ENCODE results near the gene B4GALNT2. TPM values are rescaled to one million over a fixed set of nuclear protein-coding genes. Genes with fewer than 3 reads are reported as not detected.
"Not testable (repeated sequence)": the region's sequence is repeated elsewhere in the genome, so short reads cannot be mapped to it uniquely, and the experiment has no call there.

Gene B4GALNT2, protein sequence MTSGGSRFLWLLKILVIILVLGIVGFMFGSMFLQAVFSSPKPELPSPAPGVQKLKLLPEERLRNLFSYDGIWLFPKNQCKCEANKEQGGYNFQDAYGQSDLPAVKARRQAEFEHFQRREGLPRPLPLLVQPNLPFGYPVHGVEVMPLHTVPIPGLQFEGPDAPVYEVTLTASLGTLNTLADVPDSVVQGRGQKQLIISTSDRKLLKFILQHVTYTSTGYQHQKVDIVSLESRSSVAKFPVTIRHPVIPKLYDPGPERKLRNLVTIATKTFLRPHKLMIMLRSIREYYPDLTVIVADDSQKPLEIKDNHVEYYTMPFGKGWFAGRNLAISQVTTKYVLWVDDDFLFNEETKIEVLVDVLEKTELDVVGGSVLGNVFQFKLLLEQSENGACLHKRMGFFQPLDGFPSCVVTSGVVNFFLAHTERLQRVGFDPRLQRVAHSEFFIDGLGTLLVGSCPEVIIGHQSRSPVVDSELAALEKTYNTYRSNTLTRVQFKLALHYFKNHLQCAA
- total RNA-seq (2014; rRNA removed; shearing (Covaris generic)) = not detected in 2 replicates

DNA sequence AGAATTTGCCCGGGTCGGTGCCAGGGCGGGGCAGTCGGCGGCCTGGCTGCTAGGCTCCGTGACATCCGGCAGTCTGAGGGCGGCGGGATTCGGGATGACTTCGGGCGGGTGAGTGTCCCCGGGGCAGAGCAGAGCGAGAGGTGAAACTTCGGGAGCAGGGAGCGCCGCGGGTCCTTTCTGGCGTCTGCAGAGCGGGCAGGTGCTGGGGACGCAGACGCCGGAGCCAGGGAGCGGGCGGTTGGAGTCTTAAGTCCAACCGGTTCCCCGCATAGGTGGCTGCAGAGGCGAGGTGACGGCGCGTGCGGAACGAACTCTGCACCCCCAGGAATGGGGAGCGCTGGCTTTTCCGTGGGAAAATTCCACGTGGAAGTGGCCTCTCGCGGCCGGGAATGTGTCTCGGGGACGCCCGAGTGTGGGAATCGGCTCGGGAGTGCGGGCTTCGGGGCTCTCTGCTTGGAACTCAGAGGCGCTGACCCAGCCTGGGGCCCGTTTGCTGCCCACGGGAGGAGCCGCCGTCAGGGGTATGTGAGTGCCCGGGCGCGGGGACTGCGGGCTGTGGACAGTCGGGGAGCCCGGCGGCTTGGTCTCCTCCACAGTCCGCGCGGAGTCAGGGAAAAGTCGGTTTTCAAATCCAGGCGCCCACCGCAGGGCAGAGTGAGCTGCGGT is at the start of gene B4GALNT2:
B4GALNT2 (plus strand) TSS at position 71 of the 666 bp plus-strand sequence; CDS start at position 95, 24 bp downstream.
- DNase-seq (ENCODE audit: low spot score) = no peak

DNA sequence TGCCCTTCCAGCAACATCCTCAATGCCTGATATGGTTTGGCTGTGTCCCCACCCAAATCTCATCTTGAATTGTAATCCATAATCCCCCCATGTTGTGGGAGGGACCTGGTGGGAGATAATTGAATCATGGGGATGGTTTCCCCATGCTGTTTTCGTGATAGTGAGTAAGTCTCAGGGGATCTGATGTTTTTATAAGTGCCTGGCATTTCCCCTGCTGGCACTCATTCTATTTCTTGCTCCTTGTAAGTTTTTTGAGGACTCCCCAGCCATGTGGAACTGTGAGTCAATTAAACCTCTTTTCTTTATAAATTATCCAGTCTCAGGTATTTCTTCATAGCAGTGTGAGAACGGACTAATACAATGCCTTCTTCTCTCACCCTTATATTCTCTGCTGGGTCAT is 47.5 kb upstream of the B4GALNT2 start:
- DNase-seq (ENCODE audit: low spot score) = not testable (repeated sequence)

GRCh38 chr17:49085565-49086315 is 46.8 kb upstream of the B4GALNT2 start:
- DNase-seq (ENCODE audit: low spot score) = no peak

- DNase-seq (ENCODE audit: low spot score) = no peak
Observed at GRCh38 chr17:49086316-49086605, 46.3 kb upstream of the B4GALNT2 start.

GRCh38 chr17:49086649-49087048 is 45.9 kb upstream of the B4GALNT2 start:
- DNase-seq (ENCODE audit: low spot score) = no peak

- no peak for DNase-seq (ENCODE audit: low spot score)
Observed at GRCh38 chr17:49089094-49089493, 43.5 kb upstream of the B4GALNT2 start.

DNA sequence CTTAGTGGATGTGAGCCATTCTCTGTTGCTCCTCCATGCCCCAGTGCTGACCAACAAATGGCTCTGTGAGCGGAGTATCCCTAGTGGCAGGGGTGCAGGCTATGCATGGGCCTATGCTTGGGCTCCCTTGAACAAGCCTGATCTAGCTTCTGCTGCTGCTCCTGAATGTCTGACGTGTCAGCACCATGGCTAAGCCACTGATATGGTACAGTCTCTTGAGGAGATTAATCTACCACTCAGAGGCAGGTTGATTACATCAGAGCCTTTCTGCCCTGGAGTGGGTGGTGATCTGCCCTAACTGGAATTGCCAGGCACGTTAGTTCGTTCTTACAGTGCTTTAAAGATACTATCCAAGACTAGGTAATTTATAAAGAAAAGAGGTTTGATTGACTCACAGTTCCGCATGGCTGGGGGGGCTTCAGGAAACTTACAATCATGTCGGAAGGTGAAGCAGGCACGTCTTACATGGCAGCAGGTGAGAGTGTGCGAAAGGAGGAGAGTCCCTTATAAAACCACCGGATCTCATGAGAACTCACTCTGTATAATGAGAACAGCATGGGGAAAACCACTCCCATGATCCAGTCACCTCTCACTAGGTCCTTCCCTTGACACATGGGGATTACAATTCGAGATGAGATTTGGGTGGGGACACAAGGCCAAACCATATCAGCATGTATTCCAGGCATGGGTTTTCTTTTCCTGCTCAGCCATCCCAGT is 41.5 kb upstream of the B4GALNT2 start:
- no peak for DNase-seq (ENCODE audit: low spot score)

DNA sequence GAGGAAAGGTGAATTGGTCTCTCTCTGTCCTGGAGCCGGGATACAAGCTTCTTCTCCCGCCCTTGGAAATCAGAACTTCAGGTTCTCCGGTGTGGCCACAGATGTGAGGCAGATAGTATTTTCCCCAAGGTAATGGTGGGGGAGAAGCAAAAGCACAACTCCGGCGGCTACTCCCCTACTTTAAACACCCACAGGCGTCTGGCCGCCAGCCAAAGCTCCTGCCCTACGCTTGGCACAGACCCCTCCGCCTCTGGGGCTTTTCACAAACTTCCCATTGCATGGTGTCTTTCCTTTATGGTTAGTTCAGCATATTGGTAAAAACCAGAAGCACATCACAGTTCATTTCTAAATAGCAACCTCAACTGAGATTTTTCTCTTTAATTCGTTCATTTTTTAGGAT is 39.4 kb upstream of the B4GALNT2 start:
- DNase-seq (ENCODE audit: low spot score) = no peak

- no peak for DNase-seq (ENCODE audit: low spot score)
Observed at GRCh38 chr17:49100601-49101000, 32.0 kb upstream of the B4GALNT2 start.

- peak; percentile 96 for DNase-seq (ENCODE audit: low spot score)
Observed at GRCh38 chr17:49101054-49101534, 31.5 kb upstream of the B4GALNT2 start.

DNA sequence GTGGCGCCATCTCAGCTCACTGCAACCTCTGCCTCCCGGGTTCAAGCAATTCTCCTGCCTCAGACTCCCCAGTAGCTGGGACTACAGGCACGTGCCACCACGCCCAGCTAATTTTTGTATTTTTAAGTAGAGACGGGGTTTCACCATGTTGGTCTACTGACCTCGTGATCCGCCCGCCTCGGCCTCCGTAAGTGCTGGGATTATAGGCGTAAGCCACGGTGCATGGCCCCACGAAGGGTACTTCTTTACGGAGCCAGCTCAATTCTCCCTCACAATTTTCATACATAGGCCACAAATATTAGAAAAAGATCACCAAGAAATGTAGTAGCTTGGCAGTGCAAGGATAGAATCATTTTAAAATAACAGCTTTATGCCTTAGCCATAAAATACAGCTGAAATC is 29.2 kb upstream of the B4GALNT2 start:
- not testable (repeated sequence) for DNase-seq (ENCODE audit: low spot score)

DNA sequence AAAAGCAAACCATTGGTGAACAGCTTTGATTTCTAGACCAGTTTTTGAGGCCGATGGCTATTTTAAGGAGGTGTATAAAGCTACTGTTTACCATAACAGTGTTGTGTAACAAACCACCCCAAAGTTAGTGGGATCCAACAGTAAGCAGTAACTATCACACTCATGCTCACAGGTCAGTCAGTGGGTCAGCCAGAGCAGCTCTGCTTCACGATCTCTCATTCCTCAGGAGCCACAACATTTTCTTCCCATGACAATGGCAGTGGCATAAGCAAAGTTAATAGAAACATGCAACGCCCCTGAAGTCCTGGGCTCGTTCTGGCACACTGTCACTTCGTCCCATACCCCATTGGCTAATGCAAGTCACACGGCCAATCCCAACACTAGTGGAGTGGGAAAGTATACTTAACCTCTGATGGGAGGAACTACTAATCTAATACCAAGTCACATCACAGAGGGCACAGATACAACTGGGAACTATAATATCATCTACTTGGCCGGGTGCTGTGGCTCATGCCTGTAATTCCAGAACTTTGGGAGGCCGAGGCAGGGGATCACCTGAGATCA is 28.0 kb upstream of the B4GALNT2 start:
- no peak for DNase-seq (ENCODE audit: low spot score)

- peak; percentile 62 for DNase-seq (ENCODE audit: low spot score)
Observed at GRCh38 chr17:49106321-49107210, 26.0 kb upstream of the B4GALNT2 start.

GRCh38 chr17:49107211-49107557 is 25.4 kb upstream of the B4GALNT2 start:
- DNase-seq (ENCODE audit: low spot score) = no peak

DNA sequence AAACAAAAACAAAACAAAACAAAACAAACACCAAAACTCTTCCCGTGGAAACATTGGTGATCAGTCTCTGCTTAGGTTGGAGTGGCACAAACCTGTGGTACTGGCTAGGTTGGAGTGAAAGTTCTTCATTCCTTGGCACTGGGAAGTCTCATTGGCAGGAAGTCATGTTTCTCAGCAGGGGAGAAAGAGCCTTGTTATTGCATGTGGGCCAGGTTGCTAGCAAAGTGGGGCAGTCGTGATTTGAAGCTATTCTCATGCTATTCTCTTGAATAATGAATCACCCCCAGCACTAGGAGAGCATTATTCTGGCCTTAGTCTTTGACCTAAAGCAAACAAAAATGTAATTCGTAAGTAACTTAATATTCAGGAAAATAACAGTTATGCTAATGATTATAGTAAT is 24.3 kb upstream of the B4GALNT2 start:
- DNase-seq (ENCODE audit: low spot score) = peak; percentile 49

DNA sequence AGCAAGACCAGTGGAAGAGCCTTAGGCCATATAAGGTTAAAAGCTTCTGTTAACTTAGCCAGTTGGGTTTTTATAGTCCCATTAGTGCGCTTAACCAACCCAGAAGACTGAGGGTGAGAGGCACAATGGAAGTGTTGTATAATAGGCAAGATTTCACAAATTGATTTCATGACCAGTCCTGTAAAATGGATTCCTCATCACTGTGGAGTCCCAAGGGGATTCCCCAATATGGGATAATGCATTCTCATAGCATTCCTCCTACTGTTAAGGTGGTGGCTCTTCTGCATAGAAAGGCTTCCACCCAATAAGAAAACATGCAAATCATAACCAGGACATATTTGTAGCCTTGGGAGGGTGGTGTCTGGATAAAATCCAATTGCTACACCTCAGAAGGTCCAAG is 22.1 kb upstream of the B4GALNT2 start:
- DNase-seq (ENCODE audit: low spot score) = no peak

DNA sequence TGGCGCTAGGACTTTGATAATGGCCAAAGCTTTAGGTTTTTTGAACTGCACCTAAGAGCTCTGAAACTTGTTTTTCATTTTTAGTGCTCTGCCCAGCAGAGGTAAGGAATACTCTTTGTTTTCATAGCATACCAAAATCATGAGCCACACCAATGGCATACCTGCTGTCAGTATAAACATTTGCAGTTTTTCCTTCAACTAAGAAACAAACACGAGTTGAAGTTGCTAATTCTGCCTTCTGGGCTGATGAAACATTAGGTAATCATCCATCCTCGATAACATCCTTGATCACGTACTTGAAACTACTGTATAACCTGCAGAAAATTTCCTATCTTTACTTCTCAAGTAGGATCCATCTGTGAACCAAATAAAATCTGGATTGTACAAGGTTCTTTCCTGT is 20.6 kb upstream of the B4GALNT2 start:
- DNase-seq (ENCODE audit: low spot score) = no peak

DNA sequence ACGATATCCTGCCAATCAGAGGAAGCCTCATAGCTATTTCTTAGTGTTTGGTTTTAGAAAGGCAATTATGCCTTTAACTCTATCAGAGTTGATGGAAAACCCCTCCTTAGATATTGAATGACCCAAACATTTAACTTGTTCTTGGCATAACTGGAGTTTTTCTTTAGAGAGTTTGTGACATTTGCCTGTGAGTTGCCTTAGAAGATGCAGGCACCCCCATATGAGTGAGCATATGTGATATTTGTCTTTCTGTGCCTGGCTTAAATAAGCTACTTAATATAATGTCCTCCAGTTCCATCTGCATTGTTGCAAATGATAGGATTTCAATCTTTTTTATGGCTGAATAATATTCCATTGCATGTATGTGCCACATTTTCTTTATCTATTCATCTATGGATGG is 19.6 kb upstream of the B4GALNT2 start:
- DNase-seq (ENCODE audit: low spot score) = no peak

DNA sequence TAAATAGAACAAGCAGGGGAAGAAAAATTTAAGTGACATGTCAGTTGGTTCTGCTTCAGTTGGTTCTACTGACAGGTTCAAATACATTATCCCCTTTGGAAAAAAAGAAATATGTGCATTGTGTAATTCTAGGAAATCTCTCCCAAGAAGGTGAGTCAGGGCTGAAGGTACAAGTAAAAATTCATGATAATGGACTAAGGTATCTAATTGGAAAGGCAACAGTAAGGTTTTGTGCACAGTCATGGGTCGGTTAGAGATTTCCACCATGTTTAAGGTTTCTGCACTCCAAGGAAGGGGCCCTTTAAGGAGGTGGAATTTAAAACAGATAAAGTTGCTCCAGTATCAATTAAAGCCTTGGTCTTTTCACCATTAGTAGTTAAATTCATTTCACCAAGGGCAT is 17.9 kb upstream of the B4GALNT2 start:
- no peak for DNase-seq (ENCODE audit: low spot score)

DNA sequence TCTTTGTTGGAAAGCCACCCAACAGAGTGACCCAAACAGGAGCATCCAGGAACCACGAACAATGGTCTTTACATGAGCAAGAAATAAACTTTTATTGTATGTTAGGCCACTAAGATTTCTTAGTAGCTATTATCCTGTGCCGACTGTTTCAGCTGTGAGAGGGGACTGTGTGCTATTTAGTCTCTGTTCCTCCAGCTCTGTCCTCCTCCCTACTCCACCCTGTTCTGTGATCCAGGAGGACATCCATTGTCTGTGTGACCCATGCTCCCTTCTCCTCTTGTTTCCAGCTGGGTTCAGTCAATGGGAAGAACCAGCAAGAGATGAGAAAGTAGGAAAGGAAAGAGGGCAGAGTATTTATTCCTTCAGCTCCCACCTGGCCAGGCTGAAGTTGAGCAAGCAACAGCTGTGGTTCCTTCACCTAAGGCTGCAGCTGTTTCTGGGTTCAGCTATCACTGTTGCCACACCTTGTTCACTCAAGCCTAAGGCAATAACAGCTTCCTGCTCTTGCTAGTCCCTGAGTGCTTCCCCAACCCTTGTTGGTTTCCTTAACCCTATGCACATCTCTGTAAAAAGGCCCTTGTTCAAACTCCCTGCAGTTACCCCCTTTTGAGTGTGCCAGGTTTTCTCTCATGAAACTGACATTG is 14.9 kb upstream of the B4GALNT2 start:
- no peak for DNase-seq (ENCODE audit: low spot score)
